ENCODE results near the gene CCDC149. TPM values are rescaled to one million over a fixed set of nuclear protein-coding genes. Genes with fewer than 3 reads are reported as not detected.

The CCDC149 gene
- total and polyA plus RNA-seq, 9 of the 15 experiments (the other 6 are each of a cell fraction or from before 2014, with no cell fraction given) = 0.04 to 0.18 TPM; not detected in 7

GRCh38 chr4:24805566-24805965, 107.3 kb downstream of the CCDC149 start (continued):
- TF ChIP-seq U2AF1 (optimal IDR thresholded peaks at IDR 0.05; ENCODE audit: low read depth, low read length) = no peak
- no peak for TF ChIP-seq SREBF2 (CRISPR knock-in tag; IDR thresholded peaks at IDR 0.05)

- FAIRE-seq (peak; percentile 6), DNase-seq (ENCODE audit: extremely low read depth in 1 of 4, low spot score in 3 of 4) (no peak), ATAC-seq (peak; percentile 28; the same call in 2 of the 3 replicates)
- TF ChIP-seq NFE2 (IDR thresholded peaks at IDR 0.05; ENCODE audit: low read depth) (0 out of 2 replicates have a peak, but pooled peaks have one; percentile 16), ZNF766 (CRISPR knock-in tag; conservative IDR thresholded peaks at IDR 0.05) (no peak)
- Histone ChIP-seq H3K9me3 (replicated peaks; ENCODE audit: control insufficient read depth, insufficient read depth, low read depth, low read length) (no peaks in the 10 kb centered on the region), H2AFZ (ENCODE audit: low read depth, low read length) (peak overlapping the region; percentile 78; the same call in 1 of the 2 replicates), H3K36me3 (ENCODE audit: control insufficient read depth, insufficient read depth, low read length) (no peaks in the 10 kb centered on the region), H3K27me3 (ENCODE audit: control insufficient read depth in 2 of 2, insufficient read depth in 2 of 2, low read length in 2 of 2) (peaks cover 8 to 45% of the 10 kb centered on the region in 2 experiments; a peak in 4 of 5 replicates), H3K4me1 (replicated peaks in 1 of 2; ENCODE audit: control insufficient read depth in 2 of 2, insufficient read depth in 2 of 2, low read length in 2 of 2) (peaks cover under 1 to 13% of the 10 kb centered on the region in 2 experiments; a peak in 3 of 5 replicates), H3K4me3 (no peak overlapping the region), H4K20me1 (replicated peaks; ENCODE audit: control insufficient read depth, insufficient read depth, low read length) (no peaks in the 10 kb centered on the region), H3K27ac (ENCODE audit: extremely low read depth, low read depth, low read length) (peak overlapping the region; percentile 15; the same call in 2 of the 3 replicates), H3K9me1 (ENCODE audit: control insufficient read depth, insufficient read depth, low read length) (no peaks in the 10 kb centered on the region), H3K79me2 (ENCODE audit: control insufficient read depth, insufficient read depth, low read length) (no peaks in the 10 kb centered on the region), H3K9ac (ENCODE audit: insufficient read depth in 1 of 2, low read depth in 2 of 2, low read length in 2 of 2) (no peak overlapping the region), H3K4me2 (ENCODE audit: insufficient read depth, low read length) (peak overlapping the region; percentile 51)
- CTCF ChIA-PET (ENCODE audit: low intra/inter-chr PET ratio) = no interaction called here
- intact Hi-C loops (cut with micrococcal nuclease) = no loop called here
- no TSS peak for BruUV-seq (replicated peaks)
- WGBS (ENCODE audit: insufficient coverage, low coverage, missing lambda C conversion rate) = 18% methylated on average over 4 of the region's 5 CpGs
- in situ Hi-C loops (cut with MboI) = no loop called here
- POLR2A ChIA-PET = interaction anchor here (0.9 kb wide), 1 partner anchor 10 kb away, joined by 3 read pairs; the partner anchor contains the start of gene SOD3
These were observed 107.8 kb downstream of the CCDC149 start for GRCh38 chr4:24805067-24805466.

GRCh38 chr4:24802648-24803047, 110.2 kb downstream of the CCDC149 start:
- Histone ChIP-seq H3K4me2 (ENCODE audit: insufficient read depth, low read length) (no peak overlapping the region), H3K36me3 (ENCODE audit: control insufficient read depth, insufficient read depth, low read length) (no peaks in the 10 kb centered on the region), H3K4me1 (replicated peaks in 1 of 2; ENCODE audit: control insufficient read depth in 2 of 2, insufficient read depth in 2 of 2, low read length in 2 of 2) (peaks cover 9 to 13% of the 10 kb centered on the region in 2 experiments; a peak in 3 of 5 replicates), H3K9ac (ENCODE audit: insufficient read depth in 1 of 2, low read depth in 2 of 2, low read length in 2 of 2) (no peak overlapping the region), H3K9me3 (replicated peaks; ENCODE audit: control insufficient read depth, insufficient read depth, low read depth, low read length) (no peaks in the 10 kb centered on the region), H3K27me3 (ENCODE audit: control insufficient read depth in 2 of 2, insufficient read depth in 2 of 2, low read length in 2 of 2) (peaks cover 5 to 36% of the 10 kb centered on the region in 2 experiments; a peak in 4 of 5 replicates), H3K4me3 (no peak overlapping the region), H4K20me1 (replicated peaks; ENCODE audit: control insufficient read depth, insufficient read depth, low read length) (no peaks in the 10 kb centered on the region; the same call in 1 of the 2 replicates), H3K27ac (ENCODE audit: extremely low read depth, low read depth, low read length) (no peak overlapping the region), H2AFZ (ENCODE audit: low read depth, low read length) (no peak overlapping the region), H3K79me2 (ENCODE audit: control insufficient read depth, insufficient read depth, low read length) (no peaks in the 10 kb centered on the region), H3K9me1 (ENCODE audit: control insufficient read depth, insufficient read depth, low read length) (no peaks in the 10 kb centered on the region)
- in situ Hi-C loops (cut with MboI) (no loop called here), intact Hi-C loops (cut with micrococcal nuclease) (no loop called here)
- POLR2A ChIA-PET = no interaction called here
- FAIRE-seq (no peak), DNase-seq (ENCODE audit: extremely low read depth in 1 of 4, low spot score in 3 of 4) (no peak), ATAC-seq (no peak)
- CTCF ChIA-PET (ENCODE audit: low intra/inter-chr PET ratio) = no interaction called here
- 3% methylated on average over 6 of the region's 6 CpGs for WGBS (ENCODE audit: insufficient coverage, low coverage, missing lambda C conversion rate)
- BruUV-seq (replicated peaks) = no TSS peak
- no peak for TF ChIP-seq FUS (optimal IDR thresholded peaks at IDR 0.05; ENCODE audit: low read depth, low read length)
- TF ChIP-seq ZNF274 (IDR thresholded peaks at IDR 0.05; ENCODE audit: borderline replicate concordance, low read depth, low read length) = no peak
- TF ChIP-seq ZNF695 (CRISPR knock-in tag; IDR thresholded peaks at IDR 0.05) = no peak
